ENCODE measurements around the gene HECW1.

DNA sequence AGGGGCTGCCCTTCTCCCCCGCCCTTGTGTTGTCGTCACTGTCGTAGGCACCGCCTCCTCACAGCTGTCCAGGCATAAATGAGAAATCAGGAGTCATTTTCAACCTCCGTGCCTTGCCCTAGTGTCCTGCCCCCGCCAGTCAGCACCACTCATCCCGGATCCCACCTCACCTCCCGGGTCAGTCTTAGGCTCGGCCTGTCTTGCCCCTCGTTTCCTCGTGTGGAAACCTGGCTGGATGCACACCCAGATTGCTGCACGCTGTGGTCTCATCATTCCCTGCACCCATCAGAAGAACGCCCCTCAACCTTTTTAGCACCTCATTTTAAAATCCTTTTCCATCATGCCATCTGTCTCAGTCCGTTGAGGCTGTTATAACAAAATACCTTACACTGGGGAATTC lies 213.1 kb downstream of the HECW1 start:
- TF ChIP-seq, protein P1, sequence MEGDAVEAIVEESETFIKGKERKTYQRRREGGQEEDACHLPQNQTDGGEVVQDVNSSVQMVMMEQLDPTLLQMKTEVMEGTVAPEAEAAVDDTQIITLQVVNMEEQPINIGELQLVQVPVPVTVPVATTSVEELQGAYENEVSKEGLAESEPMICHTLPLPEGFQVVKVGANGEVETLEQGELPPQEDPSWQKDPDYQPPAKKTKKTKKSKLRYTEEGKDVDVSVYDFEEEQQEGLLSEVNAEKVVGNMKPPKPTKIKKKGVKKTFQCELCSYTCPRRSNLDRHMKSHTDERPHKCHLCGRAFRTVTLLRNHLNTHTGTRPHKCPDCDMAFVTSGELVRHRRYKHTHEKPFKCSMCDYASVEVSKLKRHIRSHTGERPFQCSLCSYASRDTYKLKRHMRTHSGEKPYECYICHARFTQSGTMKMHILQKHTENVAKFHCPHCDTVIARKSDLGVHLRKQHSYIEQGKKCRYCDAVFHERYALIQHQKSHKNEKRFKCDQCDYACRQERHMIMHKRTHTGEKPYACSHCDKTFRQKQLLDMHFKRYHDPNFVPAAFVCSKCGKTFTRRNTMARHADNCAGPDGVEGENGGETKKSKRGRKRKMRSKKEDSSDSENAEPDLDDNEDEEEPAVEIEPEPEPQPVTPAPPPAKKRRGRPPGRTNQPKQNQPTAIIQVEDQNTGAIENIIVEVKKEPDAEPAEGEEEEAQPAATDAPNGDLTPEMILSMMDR (conservative IDR thresholded peaks at IDR 0.05), result no peak
- TF ChIP-seq EZH2 (IDR thresholded peaks at IDR 0.05; ENCODE audit: low read depth), result no peak

Data from PC-9 (cell line).